K562 (cell line): ENCODE data around the gene POLA1. TPM values are rescaled to one million over a fixed set of nuclear protein-coding genes. Genes with fewer than 3 reads are reported as not detected.
A peak's percentile ranks its signal among the peaks of the same experiment; 100 is the strongest.

Source experiments
- ATAC-seq: fragments of 200-7000 bp; cut with Tn5 transposase; 3 replicates; pipeline ENCODE4 v1.9.1; 2020; ENCODE audit warnings: moderate library complexity
- BruUV-seq: library from RNA; stranded (reverse); fragments of 400-500 nt; replicated peaks from 2 replicates; lab custom pipeline; 2021; lab: Mats Ljungman, UMichigan
- CTCF ChIA-PET: fragments of 300-600 bp; formaldehyde crosslinking; extraction: SDS; loops from one replicate; lab custom pipeline; 2021; ENCODE audit warnings: low intra/inter-chr PET ratio; lab: Yijun Ruan, JAX
- POLR2A ChIA-PET: fragments of 300-600, 350-650 bp; sonication (Branson Sonifier 250); formaldehyde crosslinking; extraction: SDS; loops from one replicate; lab custom pipeline; 2021; ENCODE audit warnings: antibody characterized with exemption, inconsistent platforms; lab: Yijun Ruan, JAX
- DNase-seq, 4 experiments: peaks; one replicate each; pipeline versions ENCODE4 v3.0.0 to v3.0.0-alpha.2; 2011 to 2018; ENCODE audit warnings: low spot score in 3 of 4, mixed read lengths in 3 of 4; ENCODE audit errors: extremely low read depth in 1 of 4
- FAIRE-seq: peaks from 2 replicates; lab custom pipeline; 2011; peaks lifted over from hg19 to GRCh38; lab: Jason Lieb, UNC
- H2AFZ ChIP-seq: 2 replicates; pipeline ENCODE4 v1.6.0; 2011; ENCODE audit warnings: low read depth, low read length, control low read depth, inconsistent platforms
- H3K27ac ChIP-seq: fragments of 200-600 bp; 3 replicates; pipeline ENCODE4 v1.8.0; 2011; ENCODE audit warnings: low read depth, mild to moderate bottlenecking, control low read depth, inconsistent platforms, low read length, moderate library complexity, mixed read lengths; ENCODE audit errors: extremely low read depth
- H3K27me3 ChIP-seq, 2 experiments: fragments of 300-600 bp in 1 of 2; 2 replicates in 1 of 2; 3 replicates in 1 of 2; pipeline versions ENCODE4 v1.6.0 to v1.8.0; 2011; ENCODE audit warnings: inconsistent platforms in 2 of 2, low read length in 2 of 2, mild to moderate bottlenecking in 1 of 2, mixed read lengths in 1 of 2, moderate library complexity in 1 of 2; ENCODE audit not compliant: control insufficient read depth in 2 of 2, insufficient read depth in 2 of 2
- H3K36me3 ChIP-seq: fragments of 300-600 bp; 3 replicates; pipeline ENCODE4 v1.8.0; 2011; ENCODE audit warnings: mild to moderate bottlenecking, low read length, inconsistent platforms; ENCODE audit not compliant: control insufficient read depth, insufficient read depth
- H3K4me1 ChIP-seq, 2 experiments: fragments of 200-600 bp in 1 of 2; replicated peaks in 1 of 2; 2 replicates in 1 of 2; 3 replicates in 1 of 2; pipeline versions ENCODE4 v1.5.1 to v1.8.0; 2011; ENCODE audit warnings: inconsistent platforms in 2 of 2, low read length in 2 of 2, mild to moderate bottlenecking in 1 of 2, mixed read lengths in 1 of 2, moderate library complexity in 1 of 2; ENCODE audit not compliant: control insufficient read depth in 2 of 2, insufficient read depth in 2 of 2
- H3K4me2 ChIP-seq: 2 replicates; pipeline ENCODE4 v1.6.1; 2011; ENCODE audit warnings: low read length, control low read depth, inconsistent platforms, mixed read lengths; ENCODE audit not compliant: insufficient read depth
- H3K4me3 ChIP-seq: fragments of 200-600 bp; sonication (generic), shearing (Covaris generic); 2 replicates; pipeline ENCODE4 v1.5.1; 2016; ENCODE audit warnings: control low read depth, inconsistent platforms
- H3K79me2 ChIP-seq: fragments of 200-600 bp; 3 replicates; pipeline ENCODE4 v1.8.0; 2011; ENCODE audit warnings: low read length, inconsistent platforms; ENCODE audit not compliant: control insufficient read depth, insufficient read depth
- H3K9ac ChIP-seq, 2 experiments: 2 replicates each; pipeline versions ENCODE4 v1.6.0 to v1.6.1; 2011; ENCODE audit warnings: low read depth in 2 of 2, low read length in 2 of 2, control low read depth in 1 of 2, inconsistent platforms in 1 of 2, mild to moderate bottlenecking in 1 of 2, mixed read lengths in 1 of 2; ENCODE audit not compliant: insufficient read depth in 1 of 2
- H3K9me1 ChIP-seq: one replicate; pipeline ENCODE4 v1.6.0; 2011; ENCODE audit warnings: inconsistent platforms, mild to moderate bottlenecking, low read length, moderate library complexity; ENCODE audit not compliant: control insufficient read depth, insufficient read depth
- H3K9me3 ChIP-seq: replicated peaks from 2 replicates; pipeline ENCODE4 v1.5.1; 2011; ENCODE audit warnings: low read depth, low read length, inconsistent platforms; ENCODE audit not compliant: control insufficient read depth, insufficient read depth
- H4K20me1 ChIP-seq: replicated peaks from 2 replicates; pipeline ENCODE4 v1.6.1; 2011; ENCODE audit warnings: low read length, inconsistent platforms, mixed read lengths; ENCODE audit not compliant: control insufficient read depth, insufficient read depth
- CEBPG ChIP-seq, 3 experiments: fragments of 200-800 bp in 1 of 3; sonication (Bioruptor generic) in 1 of 3; sonication (generic) in 1 of 3; formaldehyde crosslinking in 1 of 3; IDR thresholded peaks in 2 of 3; conservative IDR thresholded peaks in 1 of 3; 2 replicates each; pipeline versions ENCODE4 v1.6.1 to v1.8.0; 2016 to 2022; ENCODE audit warnings: missing compliant biosample characterization in 2 of 3, missing genetic modification characterization in 2 of 3, mild to moderate bottlenecking in 1 of 3, missing genetic modification reagents in 1 of 3
- KDM1A ChIP-seq, 2 experiments: fragments of 450-650 bp; IDR thresholded peaks; 2 replicates each; pipeline ENCODE4 v1.6.1; 2016; ENCODE audit warnings: mild to moderate bottlenecking in 2 of 2
- KLF10 ChIP-seq: fragments of 250-450 bp; sonication (Bioruptor Pico); IDR thresholded peaks from 2 replicates; pipeline ENCODE4 v1.6.1; 2021; ENCODE audit warnings: matching md5 sums
- NELFE ChIP-seq: IDR thresholded peaks from 2 replicates; pipeline ENCODE4 v1.6.1; 2011; ENCODE audit warnings: mild to moderate bottlenecking; ENCODE audit not compliant: insufficient read depth, insufficient read length
- NRF1 ChIP-seq, 2 experiments: fragments of 450-650 bp; IDR thresholded peaks in 1 of 2; conservative IDR thresholded peaks in 1 of 2; 2 replicates each; pipeline ENCODE4 v1.6.1; 2014; ENCODE audit warnings: mild to moderate bottlenecking in 2 of 2
- SMARCA4 ChIP-seq: fragments of 450-650 bp; IDR thresholded peaks from 2 replicates; pipeline ENCODE4 v1.6.1; 2016
- TSHZ1 ChIP-seq: fragments of 250-450 bp; sonication (Bioruptor Pico); IDR thresholded peaks from 2 replicates; pipeline ENCODE4 v1.4.0; 2020; ENCODE audit warnings: mild to moderate bottlenecking, moderate library complexity
- ZC3H8 ChIP-seq: fragments of 450-650 bp; IDR thresholded peaks from 2 replicates; pipeline ENCODE4 v1.6.1; 2017
- ZFP36 ChIP-seq: fragments of 150-350 bp; IDR thresholded peaks from 2 replicates; pipeline ENCODE4 v1.6.1; 2018; ENCODE audit warnings: low read length, low read depth; ENCODE audit not compliant: partially characterized antibody
- ZHX1 ChIP-seq: fragments of 150-350 bp; conservative IDR thresholded peaks from 2 replicates; pipeline ENCODE4 v1.6.1; 2014; ENCODE audit warnings: low read length
- ZNF12 ChIP-seq: sonication (generic); formaldehyde crosslinking; IDR thresholded peaks from 2 replicates; pipeline ENCODE4 v1.4.0; 2020; ENCODE audit warnings: mild to moderate bottlenecking, missing genetic modification reagents
- whole genome bisulfite sequencing: fragments of 100-300 bp; shearing (Covaris generic); methylation state at CpG from one replicate; pipeline ENCODE4 v1.1.6; 2016; ENCODE audit warnings: low coverage, mixed read lengths; ENCODE audit not compliant: insufficient coverage; ENCODE audit errors: missing lambda C conversion rate; 5-methylcytosine and 5-hydroxymethylcytosine counted together
- in situ Hi-C: fragments of 300-500 bp; cut with MboI; formaldehyde crosslinking; loops from 4 replicates; pipeline ENCODE4 v1.15.0; 2018; ENCODE audit warnings: inconsistent platforms, mixed read lengths
- intact Hi-C: fragments of 100-400 bp; cut with micrococcal nuclease; formaldehyde crosslinking; loops from 2 replicates; pipeline ENCODE4 v1.14.2; 2022
- polyA plus RNA-seq, 8 experiments: library from polyadenylated mRNA; depleted of rRNA in 4 of 8; stranded (reverse) in 5 of 8; unstranded in 3 of 8; fragments of >200 nt; fragmentation: Nextera tagmentation in 2 of 8; fragmentation: Illumina TruSeq in 1 of 8; extraction: Ambion mirVana in 2 of 8; extraction: Trizol in 1 of 8; gene quantifications; 2 replicates each; pipeline versions ENCODE4 v1.2.1 to v1.2.3, GENCODE V29; 2011 to 2014; ENCODE audit warnings: inconsistent platforms in 1 of 8, missing spikeins in 1 of 8
- total RNA-seq, 7 experiments: library from RNA; depleted of rRNA in 6 of 7; stranded (reverse); fragments of >200 nt in 6 of 7; fragmentation: Illumina TruSeq in 2 of 7; extraction: Trizol in 2 of 7; gene quantifications; 2 replicates each; pipeline versions ENCODE4 v1.2.1 to v1.2.3, GENCODE V29; 2011 to 2021; ENCODE audit warnings: low replicate concordance in 1 of 7

POLA1 gene
- total and polyA plus RNA-seq, 9 of the 15 experiments (the other 6 are each of a cell fraction or from before 2014, with no cell fraction given) = 8.6 to 48.4 (median 27.4) TPM

GRCh38 chrX:24658421-24658820, 35.3 kb upstream of the POLA1 start:
- Histone ChIP-seq H3K4me1 (no peaks in the 10 kb centered on the region; a peak in 1 of 5 replicates), H4K20me1 (no peaks in the 10 kb centered on the region), H3K9ac (no peak overlapping the region), H2AFZ (no peak overlapping the region), H3K9me3 (no peaks in the 10 kb centered on the region)
- POLR2A ChIA-PET = no interaction called here
- in situ Hi-C loops = no loop called here
- FAIRE-seq = no peak
- intact Hi-C loops = no loop called here
- TF ChIP-seq CEBPG (CRISPR knock-in tag; IDR thresholded peaks at IDR 0.05) = no peak
- TF ChIP-seq CEBPG (tag; conservative IDR thresholded peaks at IDR 0.05 in 1 of 2, IDR thresholded peaks at IDR 0.05 in 1 of 2) = 0 out of 4 replicates have a peak, but pooled peaks of 1 of the 2 experiments have one; percentile 24
- no peak for TF ChIP-seq KLF10 (CRISPR knock-in tag)
- TF ChIP-seq, all 486 proteins: peak for 1
- no peaks in the 10 kb centered on the region for H3K9me1 ChIP-seq
- H3K4me2 ChIP-seq = no peak overlapping the region
- BruUV-seq = no TSS peak
- no peak overlapping the region for H3K27ac ChIP-seq
- CTCF ChIA-PET = no interaction called here
- no peaks in the 10 kb centered on the region for H3K27me3 ChIP-seq
- no peaks in the 10 kb centered on the region for H3K36me3 ChIP-seq
- H3K79me2 ChIP-seq = no peaks in the 10 kb centered on the region
- no peak for DNase-seq
- ATAC-seq = no peak
- H3K4me3 ChIP-seq = no peak overlapping the region

- no peak for ATAC-seq
- H3K27me3 ChIP-seq = no peaks in the 10 kb centered on the region
- ChIA-PET CTCF (no interaction called here), POLR2A (no interaction called here)
- H3K4me3 ChIP-seq = no peak overlapping the region
- no peaks in the 10 kb centered on the region for H3K9me1 ChIP-seq
- DNase-seq = no peak
- no TSS peak for BruUV-seq
- 10% methylated on average over 1 of the region's 1 CpG for WGBS
- no peak overlapping the region for H3K27ac ChIP-seq
- intact Hi-C loops = no loop called here
- no peak overlapping the region for H3K9ac ChIP-seq
- no peak for TF ChIP-seq TSHZ1 (CRISPR knock-in tag)
- no peak for TF ChIP-seq ZNF12 (CRISPR knock-in tag)
- no peak for TF ChIP-seq NELFE
- no peak for TF ChIP-seq ZC3H8
- TF ChIP-seq NRF1 (conservative IDR thresholded peaks at IDR 0.05 in 1 of 2, IDR thresholded peaks at IDR 0.05 in 1 of 2) = no peak
- TF ChIP-seq SMARCA4 = no peak
- TF ChIP-seq ZHX1 = no peak
- TF ChIP-seq ZFP36 = no peak
- no peak for TF ChIP-seq KDM1A (IDR thresholded peaks at IDR 0.05)
- H3K36me3 ChIP-seq = no peaks in the 10 kb centered on the region
- H3K79me2 ChIP-seq = no peaks in the 10 kb centered on the region
- H4K20me1 ChIP-seq = no peaks in the 10 kb centered on the region
- H2AFZ ChIP-seq = no peak overlapping the region
- no peak overlapping the region for H3K4me2 ChIP-seq
- FAIRE-seq = no peak
- H3K4me1 ChIP-seq = no peaks in the 10 kb centered on the region; a peak in 1 of 5 replicates
- in situ Hi-C loops = no loop called here
- H3K9me3 ChIP-seq = no peaks in the 10 kb centered on the region
Observed at GRCh38 chrX:24659106-24659505, 34.6 kb upstream of the POLA1 start.
